HEK293 (cell line): Measurements from ENCODE around the gene VMAC.

Experiments
- CTCF ChIA-PET: fragments of 350-600 bp; formaldehyde crosslinking; extraction: SDS; loops from one replicate; lab custom pipeline; 2021; ENCODE audit warnings: antibody characterized with exemption; lab: Yijun Ruan, JAX
- POLR2A ChIA-PET: fragments of 300-600 bp; formaldehyde crosslinking; extraction: SDS; loops from one replicate; lab custom pipeline; 2020; ENCODE audit warnings: antibody characterized with exemption, inconsistent platforms; lab: Yijun Ruan, JAX
- H3K27ac ChIP-seq: fragments of 200-500 bp; sonication (Bioruptor generic); 2 replicates; pipeline ENCODE4 v1.5.1; 2014; ENCODE audit warnings: low read depth, low read length, control low read depth, inconsistent platforms; ENCODE audit errors: extremely low read depth
- H3K36me3 ChIP-seq, 2 experiments: fragments of 200-500 bp in 1 of 2; sonication (Bioruptor generic) in 1 of 2; 1 replicate in 1 of 2; 2 replicates in 1 of 2; pipeline ENCODE4 v1.5.1; 2014 to 2017; ENCODE audit warnings: inconsistent platforms in 2 of 2, low read length in 2 of 2; ENCODE audit not compliant: control insufficient read depth in 2 of 2, insufficient read depth in 1 of 2
- H3K4me1 ChIP-seq: fragments of 200-500 bp; sonication (Bioruptor generic); 2 replicates; pipeline ENCODE4 v1.5.1; 2014; ENCODE audit warnings: mild to moderate bottlenecking, low read length, inconsistent platforms; ENCODE audit not compliant: control insufficient read depth, insufficient read depth
- H3K4me3 ChIP-seq: 2 replicates; pipeline ENCODE4 v1.5.1; 2011; ENCODE audit warnings: low read depth, mild to moderate bottlenecking, control low read depth, low read length, moderate library complexity
- H3K9me3 ChIP-seq: fragments of 200-500 bp; sonication (Bioruptor generic); 2 replicates; pipeline ENCODE4 v1.5.1; 2014; ENCODE audit warnings: low read depth, low read length, inconsistent platforms; ENCODE audit not compliant: control insufficient read depth, insufficient read depth
- AEBP2 ChIP-seq: fragments of 450-650 bp; formaldehyde crosslinking; IDR thresholded peaks from 2 replicates; pipeline ENCODE4 v1.5.1; 2016; ENCODE audit warnings: missing biosample characterization, missing genetic modification characterization, borderline replicate concordance
- GLIS2 ChIP-seq: fragments of 450-650 bp; formaldehyde crosslinking; IDR thresholded peaks from 2 replicates; pipeline ENCODE4 v1.5.1; 2016; ENCODE audit warnings: missing biosample characterization, missing genetic modification characterization
- KLF8 ChIP-seq: fragments of 450-650 bp; formaldehyde crosslinking; IDR thresholded peaks from 2 replicates; pipeline ENCODE4 v1.5.1; 2016; ENCODE audit warnings: missing biosample characterization, missing genetic modification characterization
- MYNN ChIP-seq: fragments of 450-650 bp; formaldehyde crosslinking; IDR thresholded peaks from 2 replicates; pipeline ENCODE4 v1.5.1; 2016; ENCODE audit warnings: missing biosample characterization, missing genetic modification characterization, borderline replicate concordance
- PRDM4 ChIP-seq: fragments of 450-650 bp; formaldehyde crosslinking; IDR thresholded peaks from 2 replicates; pipeline ENCODE4 v1.5.1; 2017; ENCODE audit warnings: missing biosample characterization, missing genetic modification characterization
- ZBTB8A ChIP-seq: fragments of 450-650 bp; formaldehyde crosslinking; IDR thresholded peaks from 2 replicates; pipeline ENCODE4 v1.5.1; 2016; ENCODE audit warnings: missing biosample characterization, missing genetic modification characterization
- ZEB2 ChIP-seq: fragments of 450-650 bp; formaldehyde crosslinking; IDR thresholded peaks from 2 replicates; pipeline ENCODE4 v1.5.1; 2016; ENCODE audit warnings: missing biosample characterization, missing genetic modification characterization
- ZFP3 ChIP-seq: fragments of 450-650 bp; formaldehyde crosslinking; IDR thresholded peaks from 2 replicates; pipeline ENCODE4 v1.5.1; 2016; ENCODE audit warnings: low read depth, missing biosample characterization, missing genetic modification characterization
- ZFP41 ChIP-seq: fragments of 450-650 bp; formaldehyde crosslinking; IDR thresholded peaks from 2 replicates; pipeline ENCODE4 v1.5.1; 2016; ENCODE audit warnings: missing biosample characterization, missing genetic modification characterization, borderline replicate concordance
- ZNF138 ChIP-seq: fragments of 450-650 bp; formaldehyde crosslinking; IDR thresholded peaks from 2 replicates; pipeline ENCODE4 v1.5.1; 2016; ENCODE audit warnings: missing biosample characterization, missing genetic modification characterization, borderline replicate concordance
- ZNF280D ChIP-seq: fragments of 450-650 bp; formaldehyde crosslinking; IDR thresholded peaks from 2 replicates; pipeline ENCODE4 v1.5.1; 2016; ENCODE audit warnings: missing biosample characterization, missing genetic modification characterization
- ZNF394 ChIP-seq: fragments of 450-650 bp; formaldehyde crosslinking; IDR thresholded peaks from 2 replicates; pipeline ENCODE4 v1.5.1; 2016; ENCODE audit warnings: missing biosample characterization, missing genetic modification characterization, mild to moderate bottlenecking, moderate library complexity, borderline replicate concordance
- ZNF544 ChIP-seq: fragments of 450-650 bp; formaldehyde crosslinking; IDR thresholded peaks from 2 replicates; pipeline ENCODE4 v1.5.0; 2017; ENCODE audit warnings: missing biosample characterization, missing genetic modification characterization
- ZNF610 ChIP-seq: fragments of 450-650 bp; formaldehyde crosslinking; IDR thresholded peaks from 2 replicates; pipeline ENCODE4 v1.5.1; 2016; ENCODE audit warnings: missing biosample characterization, missing genetic modification characterization, borderline replicate concordance
- ZNF791 ChIP-seq: fragments of 450-650 bp; formaldehyde crosslinking; IDR thresholded peaks from 2 replicates; pipeline ENCODE4 v1.5.1; 2016; ENCODE audit warnings: missing biosample characterization, missing genetic modification characterization
- ZSCAN16 ChIP-seq: fragments of 450-650 bp; formaldehyde crosslinking; IDR thresholded peaks from 2 replicates; pipeline ENCODE4 v1.5.1; 2016; ENCODE audit warnings: missing biosample characterization, missing genetic modification characterization

The VMAC gene

GRCh38 chr19:5867201-5868136 is 37.2 kb upstream of the VMAC start:
- no peaks in the 10 kb centered on the region for H3K9me3 ChIP-seq
- ChIA-PET CTCF (no interaction called here), POLR2A (no interaction called here)
- H3K4me1 ChIP-seq, result no peaks in the 10 kb centered on the region
- no peak overlapping the region for H3K4me3 ChIP-seq
- no peaks in the 10 kb centered on the region for H3K36me3 ChIP-seq
- H3K27ac ChIP-seq, result no peak overlapping the region
- TF ChIP-seq KLF8 (no peak), ZNF394 (0 out of 2 replicates have a peak, but pooled peaks have one; percentile 34), MYNN (tag by site-specific recombination) (no peak), ZEB2 (tag by site-specific recombination) (no peak), ZNF610 (tag by site-specific recombination) (no peak), GLIS2 (no peak), PRDM4 (no peak), ZFP3 (peak; percentile 96)

GRCh38 chr19:5870986-5871394 is 33.7 kb upstream of the VMAC start:
- POLR2A ChIA-PET, result interaction anchor here (0.8 kb wide), 1 partner anchor 43 kb away, joined by 3 read pairs; no protein-coding TSS in a partner anchor

More at GRCh38 chr19:5870986-5871394, 33.7 kb upstream of the VMAC start:
- no peaks in the 10 kb centered on the region for H3K9me3 ChIP-seq
- H3K4me1 ChIP-seq, result no peaks in the 10 kb centered on the region
- no peak overlapping the region for H3K27ac ChIP-seq
- CTCF ChIA-PET, result interaction anchor here (0.6 to 0.7 kb wide), 2 partner anchors 29 to 242 kb away, joined by 3 read pairs; no protein-coding TSS in a partner anchor
- TF ChIP-seq ZNF280D (tag by site-specific recombination) (no peak), ZFP41 (no peak), MYNN (tag by site-specific recombination) (no peak), AEBP2 (tag by site-specific recombination) (no peak), ZBTB8A (tag by site-specific recombination) (no peak), ZSCAN16 (tag by site-specific recombination) (no peak), ZNF138 (no peak), ZNF544 (no peak), ZNF791 (no peak)
- H3K4me3 ChIP-seq, result no peak overlapping the region
- no peaks in the 10 kb centered on the region for H3K36me3 ChIP-seq
